SW480 (cell line): ENCODE data around the gene CUX1.
"Not testable (repeated sequence)": the region's sequence is repeated elsewhere in the genome, so short reads cannot be mapped to it uniquely, and the experiment has no call there.

ENCODE experiments used
- DNase-seq: peaks from one replicate; pipeline ENCODE4 v3.0.0-alpha.2; 2016; ENCODE audit warnings: low spot score

CUX1 gene

GRCh38 chr7:102146122-102146521, 328.7 kb downstream of the CUX1 start:
- no peak for DNase-seq

- no peak for DNase-seq
Observed at GRCh38 chr7:102147008-102147407, 329.6 kb downstream of the CUX1 start.

- no peak for DNase-seq
Observed at GRCh38 chr7:102148799-102149198, 331.4 kb downstream of the CUX1 start.

GRCh38 chr7:102149416-102149815, 332.0 kb downstream of the CUX1 start:
- DNase-seq: no peak

- DNase-seq: no peak
Observed at GRCh38 chr7:102150266-102150665, 332.8 kb downstream of the CUX1 start.

GRCh38 chr7:102152672-102153598, 335.5 kb downstream of the CUX1 start:
- DNase-seq: peak; percentile 37

DNA sequence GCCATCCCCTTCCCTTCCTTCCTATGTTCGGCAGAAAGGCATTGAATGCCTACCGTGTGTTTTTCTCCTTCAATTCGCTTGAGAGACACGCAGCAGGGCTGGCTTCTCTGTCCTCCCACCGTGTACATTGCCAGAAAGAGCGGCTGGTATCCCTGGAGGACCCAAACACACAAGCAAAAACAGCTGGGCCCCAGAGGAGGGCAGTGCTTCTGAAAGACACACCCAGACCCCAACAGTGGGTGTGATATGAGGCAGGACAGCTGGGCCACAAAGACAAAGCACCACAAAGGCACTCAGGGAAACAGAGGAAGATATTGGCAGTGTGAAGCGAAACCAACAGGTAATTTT, 336.1 kb downstream of the CUX1 start:
- no peak for DNase-seq

- no peak for DNase-seq
Observed at GRCh38 chr7:102154425-102154824, 337.0 kb downstream of the CUX1 start.

- DNase-seq: no peak
Observed at GRCh38 chr7:102155821-102156441, 338.5 kb downstream of the CUX1 start.

DNA sequence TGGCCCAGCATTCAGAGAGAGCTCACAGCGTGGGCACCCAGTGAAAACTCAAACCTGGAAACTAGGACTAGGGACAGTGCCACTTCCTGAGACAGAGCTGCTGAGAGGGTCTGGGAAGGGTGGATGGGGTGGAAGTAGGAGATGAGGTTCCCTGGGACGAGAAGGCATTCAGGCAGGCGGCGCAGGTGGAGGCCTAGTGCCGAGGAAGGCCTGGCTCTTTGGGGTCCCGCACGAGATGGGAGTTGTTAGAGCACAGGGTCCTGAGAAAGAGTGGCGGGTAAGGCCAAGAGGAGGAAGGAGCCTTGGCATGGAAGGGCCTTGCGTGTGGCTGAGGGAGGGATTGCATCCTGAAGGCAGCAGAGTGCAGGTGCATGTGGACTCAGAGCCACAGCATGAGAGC, 339.4 kb downstream of the CUX1 start:
- DNase-seq: no peak

DNA sequence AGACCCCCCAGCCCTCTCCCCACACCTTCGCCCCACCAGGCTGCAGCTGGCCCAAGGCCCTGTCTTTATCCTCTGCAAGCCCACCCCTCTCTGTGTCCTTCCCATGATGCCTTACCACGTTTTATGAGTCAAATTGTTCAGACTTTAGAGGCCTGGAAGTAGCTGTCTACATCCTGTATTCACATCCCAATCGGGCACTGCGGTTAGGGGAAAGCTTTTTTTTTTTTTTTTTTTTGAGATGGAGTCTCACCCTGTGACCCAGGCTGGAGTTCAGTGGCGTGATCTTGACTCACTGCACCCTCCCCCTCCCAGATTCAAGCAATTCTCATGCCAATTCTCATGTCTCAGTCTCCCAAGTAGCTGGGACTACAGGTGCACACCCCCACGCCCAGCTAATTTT, 347.7 kb downstream of the CUX1 start:
- no peak for DNase-seq

GRCh38 chr7:102167254-102167653, 349.8 kb downstream of the CUX1 start:
- DNase-seq: no peak

DNA sequence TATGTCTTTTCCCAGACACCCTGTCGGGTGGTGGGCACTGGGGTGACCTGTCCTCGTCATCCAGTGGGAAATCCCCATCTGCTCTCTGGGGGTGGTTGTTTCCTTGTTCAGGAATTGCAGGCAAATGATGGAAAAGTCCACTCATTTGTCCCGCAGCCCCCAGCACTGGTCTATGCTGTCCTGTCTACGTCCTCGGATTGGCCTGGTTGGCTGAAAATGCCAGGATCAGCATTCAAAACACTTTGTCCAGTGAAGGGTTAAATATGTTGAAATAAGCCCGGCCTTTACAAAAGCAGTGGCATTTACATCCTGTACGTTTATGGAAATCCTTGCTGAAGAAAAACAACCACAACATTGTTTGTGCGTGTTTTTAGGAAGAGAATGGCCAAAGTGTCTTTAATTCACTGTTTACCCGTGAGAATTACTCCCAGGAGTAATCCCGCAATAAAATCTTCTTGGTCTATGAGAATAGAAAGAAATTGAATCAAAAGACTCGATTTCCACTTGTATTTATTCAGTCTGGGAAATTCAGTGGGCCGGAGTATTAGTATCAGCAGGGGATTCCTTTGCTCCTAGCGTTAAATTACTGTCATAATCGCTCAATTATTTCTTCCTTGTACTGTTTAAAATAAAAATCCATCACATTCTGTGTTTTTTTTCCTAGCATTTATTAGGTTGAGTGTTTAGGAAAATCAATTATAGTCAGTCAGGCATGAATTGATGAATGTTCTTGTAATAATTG, 352.4 kb downstream of the CUX1 start:
- DNase-seq: no peak

DNA sequence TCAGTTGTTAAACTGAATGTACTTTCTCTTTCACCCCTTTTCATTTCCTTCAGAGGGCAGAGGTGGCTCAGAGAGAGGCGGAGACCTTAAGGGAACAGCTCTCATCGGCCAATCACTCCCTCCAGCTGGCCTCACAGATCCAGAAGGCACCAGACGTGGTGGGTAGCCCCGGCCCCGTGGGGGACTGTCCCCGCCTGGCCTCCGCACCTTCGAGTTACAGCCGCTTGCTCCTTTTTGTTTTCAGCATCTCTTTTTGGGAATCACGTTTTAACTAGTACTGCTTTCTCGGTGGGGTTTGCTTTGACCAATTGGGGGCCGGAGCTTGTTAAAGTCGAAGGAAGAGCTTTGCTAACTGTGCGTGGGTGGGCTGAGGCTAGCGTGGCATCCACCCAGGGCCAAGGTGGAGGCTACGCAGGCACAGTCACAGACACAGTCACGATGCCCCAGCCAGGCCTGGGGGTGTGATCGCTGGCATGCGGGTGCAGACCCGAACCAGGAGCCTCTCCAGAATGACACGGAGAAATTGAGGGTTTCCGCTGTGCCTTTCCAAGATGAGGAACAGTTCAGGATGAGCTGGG, 353.1 kb downstream of the CUX1 start:
- DNase-seq: no peak

DNA sequence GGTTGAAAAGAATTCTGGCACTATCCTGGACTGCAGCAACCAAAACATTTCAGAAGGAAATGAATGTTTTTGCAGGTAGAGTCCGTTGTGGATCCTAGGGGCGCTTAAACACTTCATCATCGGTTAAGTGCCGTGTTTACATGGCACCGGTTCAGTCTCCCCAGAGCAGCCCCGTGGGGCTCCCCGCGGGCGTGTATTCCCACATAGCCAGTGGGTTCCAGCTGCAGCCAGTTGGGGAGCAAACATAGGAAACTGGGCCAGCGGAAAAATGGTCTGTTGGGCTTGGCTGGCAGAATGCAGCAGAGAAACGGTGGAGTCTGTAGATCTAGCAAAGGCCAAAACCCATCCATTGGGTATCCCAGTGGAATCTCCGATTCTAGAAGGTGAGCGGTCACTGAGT, 356.2 kb downstream of the CUX1 start:
- DNase-seq: no peak

DNA sequence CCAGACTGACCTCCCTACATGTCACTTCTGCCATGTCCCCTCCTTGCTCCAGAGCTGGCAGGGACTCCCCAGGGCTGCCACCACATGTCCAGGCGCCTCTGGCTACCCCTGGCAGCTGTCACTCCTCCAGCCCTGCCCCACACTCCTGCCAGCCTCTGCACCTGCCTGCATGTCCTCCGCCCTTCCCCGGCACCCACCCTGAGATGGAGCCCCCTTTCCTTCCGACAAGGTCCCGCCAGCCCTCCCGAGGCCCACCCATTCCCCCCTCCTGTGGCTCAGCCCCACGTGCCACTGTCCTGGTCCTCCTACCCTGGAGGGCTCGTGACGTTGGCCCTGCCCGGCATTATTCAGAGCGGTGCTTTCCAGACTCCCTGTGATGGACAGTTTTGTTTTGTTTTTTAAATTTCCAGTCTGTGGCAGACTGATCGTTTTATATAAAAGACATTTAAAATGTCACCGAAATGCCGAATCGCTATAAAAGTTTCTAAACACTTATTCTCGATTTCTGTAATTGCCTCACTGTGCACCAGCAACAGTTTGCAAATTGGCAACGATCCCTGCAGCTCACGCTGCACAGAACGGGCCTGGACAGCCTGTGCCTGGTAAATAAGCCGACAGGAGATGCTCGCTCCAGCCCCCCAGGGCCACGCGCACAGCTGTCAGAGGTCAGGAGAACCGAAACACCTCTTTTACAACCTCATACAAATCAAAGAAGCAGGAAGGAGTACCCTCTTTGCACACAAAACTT, 358.2 kb downstream of the CUX1 start:
- no peak for DNase-seq

DNA sequence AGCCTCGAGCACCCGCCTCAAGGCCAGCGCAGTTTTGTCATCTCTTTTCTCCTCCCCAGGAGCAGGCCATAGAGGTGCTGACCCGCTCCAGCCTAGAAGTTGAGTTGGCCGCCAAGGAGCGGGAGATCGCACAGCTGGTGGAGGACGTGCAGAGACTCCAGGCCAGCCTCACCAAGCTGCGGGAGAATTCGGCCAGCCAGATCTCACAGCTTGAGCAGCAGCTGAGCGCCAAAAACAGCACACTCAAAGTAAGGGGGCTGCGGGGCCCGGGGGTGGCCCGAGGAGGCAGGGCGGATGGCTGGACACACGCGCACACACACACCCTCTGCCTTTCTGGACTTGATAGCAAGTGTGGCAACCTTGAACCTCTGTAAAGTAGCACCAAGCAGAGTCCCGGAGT, 361.0 kb downstream of the CUX1 start:
- no peak for DNase-seq

- DNase-seq: no peak
Observed at GRCh38 chr7:102180727-102181126, 363.3 kb downstream of the CUX1 start.

- no peak for DNase-seq
Observed at GRCh38 chr7:102181517-102181916, 364.1 kb downstream of the CUX1 start.

DNA sequence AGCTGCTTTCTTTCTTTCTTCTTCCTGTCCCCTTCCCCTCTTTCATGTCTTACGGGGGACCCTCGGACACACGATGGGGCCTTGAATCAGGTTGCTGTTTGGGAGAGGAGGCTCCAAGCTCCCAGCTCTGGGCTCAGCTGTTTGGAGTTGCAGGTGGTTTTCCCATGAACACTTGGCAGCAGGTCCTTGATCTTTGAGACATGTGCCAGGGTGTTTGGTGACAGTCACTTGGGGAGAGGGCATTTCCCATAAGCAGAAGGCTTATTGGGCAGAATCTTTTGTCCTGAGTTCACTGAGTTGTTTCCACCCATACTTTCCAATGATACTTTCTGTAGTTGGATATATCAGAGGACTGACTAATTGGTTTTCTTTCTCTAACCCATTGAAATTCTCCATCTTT, 364.6 kb downstream of the CUX1 start:
- DNase-seq: no peak

DNA sequence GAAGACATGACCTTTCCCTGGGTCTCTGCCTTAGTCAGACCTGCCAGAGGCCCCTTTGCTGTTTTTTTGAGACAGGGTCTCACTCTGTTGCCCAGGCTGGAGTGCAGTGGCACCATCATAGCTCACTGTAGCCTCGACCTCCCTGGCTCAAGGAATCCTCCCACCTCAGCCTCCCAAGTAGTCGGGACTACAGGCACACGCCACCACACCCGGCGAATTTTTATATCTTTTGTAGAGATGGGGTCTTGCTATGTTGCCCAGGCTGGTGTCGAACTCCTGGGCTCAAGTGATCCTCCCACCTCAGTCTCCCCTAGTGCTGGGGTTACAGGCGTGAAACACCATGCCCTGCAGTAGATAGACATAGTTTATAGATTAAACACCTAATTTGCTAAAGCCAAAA, 366.4 kb downstream of the CUX1 start:
- not testable (repeated sequence) for DNase-seq

GRCh38 chr7:102184303-102184702, 366.9 kb downstream of the CUX1 start:
- DNase-seq: no peak
